NB4 (cell line): Measurements from ENCODE around the gene PEX12.

Experiments used
- DNase-seq: peaks from one replicate; pipeline ENCODE4 v3.0.0; 2010; ENCODE audit warnings: low read depth
- H3K4me3 ChIP-seq: one replicate; pipeline ENCODE4 v1.5.1; 2011; ENCODE audit warnings: mild to moderate bottlenecking, low read depth, low read length, moderate library complexity
- CTCF ChIP-seq: IDR thresholded peaks from one replicate; pipeline ENCODE4 v1.5.1; 2012; ENCODE audit warnings: low read depth, low read length
- MAX ChIP-seq: IDR thresholded peaks from 2 replicates; pipeline ENCODE4 v1.6.1; 2011; ENCODE audit warnings: low read depth, low read length
- MYC ChIP-seq: IDR thresholded peaks from 2 replicates; pipeline ENCODE4 v1.6.1; 2011; ENCODE audit warnings: low read depth, low read length
- POLR2A ChIP-seq: IDR thresholded peaks from 2 replicates; pipeline ENCODE4 v1.6.1; 2011; ENCODE audit warnings: mild to moderate bottlenecking; ENCODE audit not compliant: insufficient read length; ENCODE audit errors: extremely low read depth

The PEX12 gene

GRCh38 chr17:35578197-35578928, at the start of gene PEX12:
PEX12 (minus strand) TSS chr17:35578571; CDS start chr17:35578021, 550 bp downstream.
- peak within 1 kb of the TSS; percentile 88 for H3K4me3 ChIP-seq

DNA sequence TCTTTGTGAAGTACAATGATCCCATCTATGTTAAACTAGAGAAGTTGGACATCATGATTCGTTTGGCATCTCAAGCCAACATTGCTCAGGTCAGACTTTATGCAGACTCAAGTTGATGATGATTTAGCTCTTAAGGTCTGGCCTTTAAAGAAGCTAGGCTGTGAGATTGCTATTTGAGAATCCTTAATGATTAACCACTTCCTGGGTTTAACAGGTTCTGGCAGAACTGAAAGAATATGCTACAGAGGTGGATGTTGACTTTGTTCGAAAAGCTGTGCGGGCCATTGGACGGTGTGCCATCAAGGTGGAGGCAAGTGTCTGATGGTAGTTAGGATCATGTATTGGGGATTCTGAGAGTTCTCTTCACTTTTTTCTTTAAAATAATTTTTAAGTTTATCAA, 49.0 kb upstream of the PEX12 start:
- no peak overlapping the region for H3K4me3 ChIP-seq
- no peak for DNase-seq
- no peak for TF ChIP-seq POLR2A
- TF ChIP-seq CTCF = no peak
- no peak for TF ChIP-seq MAX
- no peak for TF ChIP-seq MYC

More at GRCh38 chr17:35578197-35578928, at the start of gene PEX12:
- peak; percentile 95 for DNase-seq
- no peak for TF ChIP-seq CTCF
- peak; percentile 78 for TF ChIP-seq POLR2A
- TF ChIP-seq MYC = peak; percentile 39

- DNase-seq = no peak
- no peak overlapping the region for H3K4me3 ChIP-seq
- TF ChIP-seq CTCF = no peak
- no peak for TF ChIP-seq POLR2A
- no peak for TF ChIP-seq MYC
- no peak for TF ChIP-seq MAX
Measured at GRCh38 chr17:35621768-35622167, 43.4 kb upstream of the PEX12 start.

- no peak overlapping the region for H3K4me3 ChIP-seq
- no peak for DNase-seq
- TF ChIP-seq MYC (no peak), MAX (no peak), POLR2A (no peak), CTCF (no peak)
Measured at GRCh38 chr17:35618628-35619027, 40.3 kb upstream of the PEX12 start.

- no peak for DNase-seq
- H3K4me3 ChIP-seq = no peak overlapping the region
- TF ChIP-seq MAX (no peak), MYC (no peak), CTCF (no peak), POLR2A (no peak)
Measured at GRCh38 chr17:35617505-35617904, 39.1 kb upstream of the PEX12 start.
